Uterus (tissue), 2 donors: ENCODE data around the gene CDK6.

Experiments used
- CTCF ChIP-seq, 4 experiments: fragments of 200-600 bp in 2 of 4; fragments of 450-650 bp in 2 of 4; sonication (generic) in 2 of 4; IDR thresholded peaks; one replicate each; pipeline ENCODE4 v1.5.1; 2016 to 2019; ENCODE audit warnings: antibody characterized with exemption in 4 of 4, mild to moderate bottlenecking in 2 of 4, moderate library complexity in 1 of 4
- POLR2A ChIP-seq, 2 donors: fragments of 450-650 bp; IDR thresholded peaks; one replicate each; pipeline ENCODE4 v1.6.1; 2016; ENCODE audit warnings: antibody characterized with exemption in 2 of 2, mild to moderate bottlenecking in 1 of 2, moderate library complexity in 1 of 2

- TF ChIP-seq POLR2A (IDR thresholded peaks at IDR 0.05): no peak
- TF ChIP-seq CTCF (IDR thresholded peaks at IDR 0.05): no peak
Measured at GRCh38 chr7:92588561-92588960, 247.8 kb downstream of the CDK6 start.
